GM18502 (cell line): ENCODE measurements around the gene C16orf87.
A peak's percentile ranks its signal among the peaks of the same experiment; 100 is the strongest.

Experiments
- ATAC-seq: cut with Tn5 transposase; IDR thresholded peaks from one replicate; pipeline ENCODE4 v1.9.1; 2021; ENCODE audit warnings: mild to moderate bottlenecking; ENCODE audit not compliant: unreplicated experiment, poor library complexity

The C16orf87 gene

GRCh38 chr16:46844771-46845170 lies 13.8 kb upstream of the C16orf87 start:
- no peak for ATAC-seq

- no peak for ATAC-seq
Observed at GRCh38 chr16:46843898-46844642, 13.1 kb upstream of the C16orf87 start.

DNA sequence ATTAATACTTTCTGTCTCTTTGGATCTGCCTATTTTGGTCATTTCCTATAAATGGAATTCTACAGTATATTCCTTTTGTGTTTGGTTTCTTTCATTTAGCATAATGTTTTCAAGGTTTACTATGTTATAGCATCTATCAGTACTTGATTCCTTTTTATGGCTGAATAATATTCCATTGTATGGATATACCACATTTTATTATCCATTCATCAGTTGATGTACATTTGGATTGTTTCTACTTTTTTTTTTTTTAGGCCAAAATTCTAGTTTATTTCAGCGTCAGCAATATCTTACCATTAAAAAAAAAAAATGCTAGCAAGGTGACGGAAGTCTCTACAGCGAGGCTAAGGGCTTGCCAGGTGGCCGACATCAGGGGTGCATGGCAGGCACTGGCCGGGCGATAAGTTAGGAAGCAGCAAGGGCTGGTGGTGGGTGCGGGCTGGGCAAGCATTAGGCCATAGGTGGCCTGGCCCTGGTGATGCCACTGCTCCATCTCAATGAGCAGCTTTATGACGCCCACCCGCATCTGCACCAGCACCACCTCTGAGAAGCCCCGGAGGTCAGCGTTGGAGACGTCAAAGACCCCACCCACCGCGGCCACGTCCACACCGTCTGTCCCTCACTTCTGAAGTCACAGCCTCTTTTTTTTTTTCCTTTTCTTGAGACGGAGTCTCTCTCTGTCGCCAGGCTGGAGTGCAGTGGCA lies 11.4 kb upstream of the C16orf87 start:
- ATAC-seq = no peak

DNA sequence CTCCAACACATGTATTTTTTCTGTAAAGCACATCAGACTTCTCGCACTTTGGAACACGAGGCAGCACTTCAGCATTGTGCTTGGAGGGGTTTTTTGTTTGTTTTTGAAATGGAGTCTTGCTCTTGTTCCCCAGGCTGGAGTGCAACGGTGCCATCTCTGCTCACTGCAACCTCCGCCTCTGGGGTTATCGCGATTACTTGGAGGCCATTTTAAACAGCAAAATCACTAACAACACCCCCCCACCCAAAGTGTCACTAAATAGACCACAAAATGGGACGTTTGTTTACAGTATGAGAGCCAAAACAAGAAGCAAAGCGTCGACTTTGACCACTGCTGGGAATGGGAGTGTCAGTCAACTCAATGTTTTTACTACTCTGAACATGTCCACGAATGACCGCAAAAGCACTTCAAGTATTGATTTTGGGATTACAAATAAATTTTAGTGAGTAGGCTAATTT lies 9.0 kb upstream of the C16orf87 start:
- ATAC-seq = no peak

- ATAC-seq = no peak
Observed at GRCh38 chr16:46836534-46837530, 5.9 kb upstream of the C16orf87 start.

DNA sequence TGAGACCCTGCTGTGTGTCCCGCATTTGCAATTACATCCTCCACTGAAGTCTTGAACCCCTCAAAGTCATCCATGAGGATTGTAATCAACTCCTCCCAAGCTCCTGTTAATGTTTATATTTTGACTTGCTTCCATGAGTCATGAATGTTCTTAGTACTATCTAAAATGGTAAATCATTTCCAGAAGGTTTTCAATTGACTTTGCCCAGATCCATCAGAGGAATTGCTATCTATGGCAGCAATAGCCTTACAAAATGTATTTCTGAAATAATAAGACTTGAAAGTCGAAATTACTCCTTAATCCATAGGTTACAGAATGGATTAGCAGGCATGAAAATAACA lies 2.5 kb upstream of the C16orf87 start:
- ATAC-seq = no peak

GRCh38 chr16:46832757-46833459 lies 1.9 kb upstream of the C16orf87 start:
- ATAC-seq = no peak

DNA sequence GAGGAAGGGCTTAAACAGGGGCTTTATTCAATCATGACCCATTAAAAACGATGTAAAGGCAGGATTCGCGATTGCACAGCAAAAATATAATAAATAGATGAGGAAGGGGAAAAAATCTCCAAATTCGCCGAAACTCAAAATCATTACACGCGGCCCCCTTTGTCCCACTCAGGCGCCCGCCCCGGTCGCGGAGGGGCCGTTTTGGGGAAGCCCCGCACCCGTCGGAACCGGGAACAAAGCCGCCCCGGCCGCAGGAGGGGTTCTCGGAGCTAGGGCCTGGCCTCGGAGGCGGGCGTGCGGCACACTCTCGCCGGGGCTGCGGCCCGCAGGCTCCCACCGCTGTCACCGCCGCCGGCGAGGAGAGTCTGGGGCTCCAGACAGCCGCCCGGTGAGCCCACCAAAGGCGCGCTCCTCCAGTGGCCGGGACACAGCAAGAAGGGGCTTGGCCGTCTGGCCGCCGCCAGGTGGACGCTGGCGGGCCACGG lies 521 bp downstream of the C16orf87 start:
- ATAC-seq = peak; percentile 19

DNA sequence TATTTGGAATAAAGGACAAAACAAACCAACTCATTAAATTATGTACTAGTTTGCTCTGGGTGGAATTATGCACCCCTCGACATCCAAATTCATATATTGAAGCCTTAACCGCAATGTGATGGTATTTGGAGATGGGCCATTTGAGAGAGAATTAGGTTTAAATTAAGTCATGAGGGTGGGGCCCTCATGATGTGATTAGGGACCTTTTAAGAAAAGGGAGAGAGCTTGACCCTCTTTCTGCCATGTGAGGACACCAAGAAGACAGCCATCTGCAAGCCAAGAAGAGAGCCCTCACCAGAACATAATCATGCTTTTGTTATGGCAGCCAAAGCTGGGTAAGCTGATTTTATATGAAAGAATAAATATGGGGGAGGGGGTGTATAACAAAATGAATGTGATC lies 2.0 kb downstream of the C16orf87 start:
- no peak for ATAC-seq

GRCh38 chr16:46828292-46828691 lies 2.7 kb downstream of the C16orf87 start:
- no peak for ATAC-seq

- ATAC-seq = no peak
Observed at GRCh38 chr16:46826631-46827030, 4.3 kb downstream of the C16orf87 start.

- ATAC-seq = peak; percentile 84
Observed at GRCh38 chr16:46822270-46822669, 8.7 kb downstream of the C16orf87 start.

- no peak for ATAC-seq
Observed at GRCh38 chr16:46817961-46818360, 13.0 kb downstream of the C16orf87 start.

DNA sequence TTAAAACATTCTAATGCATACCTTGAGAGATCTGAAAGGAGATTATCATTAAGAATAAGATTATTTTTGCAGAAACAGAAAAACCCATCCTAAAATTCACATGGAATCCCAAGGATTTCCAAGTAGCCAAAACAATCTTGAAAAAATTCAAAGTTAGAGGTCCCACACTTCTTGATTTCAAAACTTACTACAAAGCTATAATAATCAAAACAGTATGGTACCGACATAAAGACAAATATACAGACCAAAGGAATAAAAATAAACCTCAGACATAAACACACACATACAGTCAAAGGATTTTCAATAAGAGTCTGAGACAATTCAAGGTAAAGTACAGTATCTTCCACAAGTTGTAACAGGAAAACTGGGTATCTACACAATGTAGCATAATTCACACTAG lies 16.2 kb downstream of the C16orf87 start:
- no peak for ATAC-seq

- ATAC-seq = no peak
Observed at GRCh38 chr16:46813611-46814010, 17.4 kb downstream of the C16orf87 start.

DNA sequence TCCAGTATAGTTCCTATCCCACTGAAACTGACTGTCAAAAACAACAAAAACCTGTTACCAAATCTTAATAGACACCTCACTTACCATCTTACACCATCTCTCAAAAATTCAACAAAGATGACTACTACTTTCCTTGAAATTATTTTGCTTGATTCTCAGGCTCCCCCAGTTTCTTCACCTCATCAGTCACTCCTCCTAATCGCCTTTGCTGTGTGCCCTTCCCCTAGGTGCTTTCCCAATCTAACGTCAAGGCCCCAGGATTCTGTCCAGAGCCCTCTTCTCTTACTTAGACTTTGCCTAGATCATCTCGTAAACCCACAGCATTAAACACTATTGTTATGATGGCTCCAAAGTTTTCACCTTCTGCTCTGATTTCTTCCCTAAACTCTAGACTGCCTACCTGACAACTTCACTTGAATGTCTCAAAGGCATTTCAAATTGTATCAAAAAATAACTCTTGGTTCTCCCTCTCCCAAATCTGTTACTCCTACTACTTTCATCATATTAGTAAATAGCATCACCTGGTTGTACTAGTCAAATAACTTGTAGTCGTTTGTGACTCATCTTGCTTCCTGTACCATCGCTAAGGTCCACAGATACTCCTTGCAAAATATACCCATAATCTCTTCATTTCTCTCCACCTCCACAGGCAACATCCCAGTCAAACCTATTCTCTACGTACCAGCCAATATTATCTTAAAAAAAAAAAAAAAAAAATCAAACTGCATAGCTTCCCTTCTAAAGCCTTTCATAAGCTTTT lies 18.0 kb downstream of the C16orf87 start:
- peak; percentile 49 for ATAC-seq

DNA sequence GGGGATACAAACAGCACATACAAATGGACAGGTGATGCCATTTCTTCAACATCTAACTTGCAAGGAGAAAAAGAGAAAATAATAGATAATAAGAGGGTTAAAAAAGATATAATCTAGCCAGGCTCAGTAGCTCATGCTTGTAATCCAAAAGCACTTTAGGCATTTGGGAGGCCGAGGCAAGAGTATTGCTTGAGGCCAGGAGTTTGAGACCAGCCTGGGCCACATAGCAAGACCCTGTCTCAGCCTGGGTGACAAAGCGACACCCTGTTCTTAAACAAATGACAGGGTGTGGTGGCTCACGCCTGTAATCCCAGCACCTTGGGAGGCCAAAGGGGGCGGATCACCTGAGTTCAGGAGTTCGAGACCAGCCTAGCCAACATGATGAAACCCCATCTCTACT lies 19.3 kb downstream of the C16orf87 start:
- ATAC-seq = no peak

- peak; percentile 67 for ATAC-seq
Observed at GRCh38 chr16:46808997-46809396, 22.0 kb downstream of the C16orf87 start.

GRCh38 chr16:46807336-46807735 lies 23.6 kb downstream of the C16orf87 start:
- ATAC-seq = no peak
